Cerebellar cortex (tissue), 1 donor: Measurements from ENCODE around the gene SPECC1.
"Not testable (repeated sequence)": the region's sequence is repeated elsewhere in the genome, so short reads cannot be mapped to it uniquely, and the experiment has no call there.

Experiments
- DNase-seq: peaks from one replicate; pipeline ENCODE4 v3.0.0-alpha.2; 2015; ENCODE audit warnings: low spot score

The SPECC1 gene

GRCh38 chr17:20207262-20207985 lies 198.3 kb downstream of the SPECC1 start:
- no peak for DNase-seq

- no peak for DNase-seq
These were observed 199.6 kb downstream of the SPECC1 start for GRCh38 chr17:20208717-20209116.

GRCh38 chr17:20210180-20210579 lies 201.0 kb downstream of the SPECC1 start:
- no peak for DNase-seq

GRCh38 chr17:20210614-20211013 lies 201.5 kb downstream of the SPECC1 start:
- no peak for DNase-seq

GRCh38 chr17:20211246-20211645 lies 202.1 kb downstream of the SPECC1 start:
- no peak for DNase-seq

- DNase-seq: no peak
These were observed 204.3 kb downstream of the SPECC1 start for GRCh38 chr17:20213449-20213848.

GRCh38 chr17:20214794-20215193 lies 205.6 kb downstream of the SPECC1 start:
- no peak for DNase-seq

GRCh38 chr17:20216154-20216815 lies 207.1 kb downstream of the SPECC1 start:
- DNase-seq: no peak

- DNase-seq: no peak
These were observed 207.7 kb downstream of the SPECC1 start for GRCh38 chr17:20216853-20217252.

- DNase-seq: no peak
These were observed 208.5 kb downstream of the SPECC1 start for GRCh38 chr17:20217677-20218076.

GRCh38 chr17:20218272-20218671 lies 209.1 kb downstream of the SPECC1 start:
- no peak for DNase-seq

GRCh38 chr17:20223808-20224328 lies 214.7 kb downstream of the SPECC1 start:
- DNase-seq: no peak

- no peak for DNase-seq
These were observed 215.2 kb downstream of the SPECC1 start for GRCh38 chr17:20224379-20224778.

- DNase-seq: peak; percentile 16
These were observed 216.3 kb downstream of the SPECC1 start for GRCh38 chr17:20225162-20226115.

- DNase-seq: peak; percentile 71
These were observed 217.8 kb downstream of the SPECC1 start for GRCh38 chr17:20226814-20227482.

- not testable (repeated sequence) for DNase-seq
These were observed 218.7 kb downstream of the SPECC1 start for GRCh38 chr17:20227720-20228370.

GRCh38 chr17:20228410-20228809 lies 219.3 kb downstream of the SPECC1 start:
- no peak for DNase-seq

- DNase-seq: no peak
These were observed 219.7 kb downstream of the SPECC1 start for GRCh38 chr17:20228860-20229259.

- DNase-seq: no peak
These were observed 221.8 kb downstream of the SPECC1 start for GRCh38 chr17:20230924-20231323.

- DNase-seq: no peak
These were observed 223.5 kb downstream of the SPECC1 start for GRCh38 chr17:20232611-20233010.

- DNase-seq: no peak
These were observed 225.1 kb downstream of the SPECC1 start for GRCh38 chr17:20234276-20234675.
